Subcutaneous abdominal adipose tissue (tissue), 5 donors: ENCODE results near the gene DAAM1.

Experiments
- H3K27ac ChIP-seq: one replicate; pipeline ENCODE4 v1.7.0; 2013; ENCODE audit warnings: low read depth, mild to moderate bottlenecking, inconsistent platforms, low read length, moderate library complexity
- H3K27me3 ChIP-seq, 5 donors: one replicate each; pipeline ENCODE4 v1.7.0; 2013; ENCODE audit warnings: low read length in 5 of 5, inconsistent platforms in 1 of 5; ENCODE audit not compliant: control insufficient read depth in 5 of 5, insufficient read depth in 4 of 5
- H3K36me3 ChIP-seq, 5 donors: one replicate each; pipeline ENCODE4 v1.7.0; 2013; ENCODE audit warnings: low read length in 5 of 5; ENCODE audit not compliant: control insufficient read depth in 5 of 5, insufficient read depth in 5 of 5
- H3K4me1 ChIP-seq, 5 donors: one replicate each; pipeline ENCODE4 v1.7.0; 2013; ENCODE audit warnings: low read length in 5 of 5, mild to moderate bottlenecking in 3 of 5, moderate library complexity in 1 of 5; ENCODE audit not compliant: control insufficient read depth in 5 of 5, insufficient read depth in 5 of 5
- H3K4me3 ChIP-seq, 5 donors: one replicate each; pipeline ENCODE4 v1.7.0; 2013; ENCODE audit warnings: low read length in 5 of 5, low read depth in 1 of 5
- H3K9ac ChIP-seq, 5 donors: one replicate each; pipeline ENCODE4 v1.7.0; 2013; ENCODE audit warnings: low read length in 5 of 5, mild to moderate bottlenecking in 4 of 5, moderate library complexity in 3 of 5
- H3K9me3 ChIP-seq, 5 donors: one replicate each; pipeline ENCODE4 v1.7.0; 2013; ENCODE audit warnings: low read length in 5 of 5; ENCODE audit not compliant: control insufficient read depth in 5 of 5
- donor health status: healthy.
- donor health status: healthy.
- donor health status: healthy.
- donor health status: healthy.
- donor health status: healthy.

DAAM1 gene

DNA sequence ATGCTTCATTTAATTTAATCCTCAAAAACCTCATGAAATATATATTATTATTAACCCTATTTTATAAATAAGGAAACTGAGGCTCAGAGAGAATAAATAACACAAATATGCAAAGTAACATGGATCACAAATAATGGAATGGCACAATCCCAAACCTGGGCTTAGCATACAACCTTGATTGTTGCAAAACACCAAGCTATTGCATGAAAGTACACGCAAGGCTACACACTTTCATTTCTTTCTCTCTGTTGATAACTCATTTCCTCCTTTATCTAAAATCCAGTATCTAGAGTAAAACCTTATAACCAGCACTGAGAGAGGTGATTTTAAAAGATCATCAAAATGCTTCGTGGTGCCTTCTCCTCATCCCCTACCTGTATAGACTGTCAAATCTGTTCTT is 2.8 kb upstream of the DAAM1 start:
- no peaks in the 10 kb centered on the region for H3K27me3 ChIP-seq

DNA sequence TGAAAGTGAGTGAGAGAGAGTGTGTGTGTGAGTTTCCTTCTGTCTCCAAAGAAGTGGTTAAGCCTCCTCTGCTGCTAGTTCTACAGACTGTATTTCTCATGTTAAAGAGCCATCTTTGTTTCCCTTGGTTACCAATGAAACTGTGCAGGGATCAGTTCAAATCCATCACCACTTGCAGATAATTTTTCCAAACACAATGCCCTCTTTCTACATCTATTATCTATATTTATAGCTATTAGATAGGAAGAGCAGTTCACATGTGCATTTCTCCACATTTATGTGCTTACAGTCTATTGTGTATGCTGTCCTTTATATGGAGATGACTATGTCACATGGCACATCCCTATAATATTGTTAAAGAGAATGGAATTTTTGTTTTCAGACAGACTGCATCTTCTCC is 2.2 kb upstream of the DAAM1 start:
- Histone ChIP-seq H3K36me3 (no peaks in the 10 kb centered on the region), H3K27me3 (no peaks in the 10 kb centered on the region), H3K9me3 (no peaks in the 10 kb centered on the region), H3K9ac (no peak overlapping the region), H3K4me3 (no peak overlapping the region), H3K4me1 (peaks cover 7 to 31% (median 29%) of the 10 kb centered on the region in 5 donors), H3K27ac (no peak overlapping the region)

More for the DNA sequence above, 2.8 kb upstream of the DAAM1 start:
- Histone ChIP-seq H3K4me3 (no peak overlapping the region), H3K9me3 (no peaks in the 10 kb centered on the region), H3K36me3 (no peaks in the 10 kb centered on the region), H3K9ac (no peak overlapping the region), H3K4me1 (peaks cover 7 to 26% (median 23%) of the 10 kb centered on the region in 5 donors), H3K27ac (no peak overlapping the region)

DNA sequence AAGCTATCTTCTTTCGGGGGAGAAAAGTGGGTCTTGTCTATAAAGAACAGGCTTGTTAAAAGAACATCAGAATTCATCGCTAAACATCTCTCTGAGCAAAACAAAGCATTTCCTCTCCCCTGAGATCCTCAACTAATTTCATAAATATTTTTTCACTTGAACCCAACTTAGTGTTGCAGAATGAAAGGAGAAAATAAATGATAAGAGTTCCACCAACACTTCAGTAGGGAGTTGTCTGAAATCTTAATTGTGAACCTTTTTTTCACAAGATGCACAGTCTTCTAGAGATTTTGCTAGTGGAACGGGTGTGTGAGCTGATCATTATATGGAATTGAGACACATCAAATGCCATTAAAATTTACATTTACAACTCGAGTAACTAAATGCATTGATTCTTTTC is 1.3 kb upstream of the DAAM1 start:
- no peaks in the 10 kb centered on the region for H3K36me3 ChIP-seq
- no peak overlapping the region for H3K27ac ChIP-seq
- no peaks in the 10 kb centered on the region for H3K27me3 ChIP-seq
- peak overlapping the region in 2 of 5 donors; percentile 93 to 98 for H3K4me3 ChIP-seq
- H3K9me3 ChIP-seq = no peaks in the 10 kb centered on the region
- peak overlapping the region in 1 of 5 donors; percentile 30 for H3K9ac ChIP-seq
- peaks cover 7 to 39% (median 37%) of the 10 kb centered on the region in 5 donors for H3K4me1 ChIP-seq

DNA sequence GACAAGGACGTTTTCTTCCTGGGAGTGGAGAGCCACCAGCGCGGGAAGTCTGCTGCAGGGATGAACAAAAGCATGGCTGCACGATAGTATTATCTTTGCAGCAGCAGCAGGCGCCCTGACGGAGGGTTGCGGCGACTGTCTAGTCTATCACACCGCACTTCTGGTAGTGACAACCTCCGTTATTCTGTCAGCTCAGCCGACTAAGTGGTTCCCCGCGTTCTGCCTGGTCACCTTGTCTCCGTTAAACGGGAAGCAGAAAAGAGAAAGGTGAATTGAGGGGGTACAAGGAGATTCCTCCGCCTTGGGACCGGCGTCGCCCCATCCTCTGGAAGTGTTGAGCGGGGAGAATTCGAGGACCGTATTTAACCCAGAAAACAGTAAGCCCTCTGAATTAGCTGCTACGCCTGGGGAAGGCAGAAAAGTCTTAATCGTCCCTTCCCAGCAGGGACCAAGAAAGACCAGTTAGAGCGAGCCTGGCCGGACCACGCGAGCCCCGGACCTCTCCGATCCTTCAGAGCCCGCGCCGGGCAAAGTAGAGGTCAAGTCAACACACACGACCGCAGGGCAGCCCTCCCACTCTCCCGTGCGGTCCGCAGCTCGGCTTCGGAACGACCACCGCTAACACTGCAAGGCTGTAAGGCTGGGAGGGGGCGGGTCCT is 536 bp upstream of the DAAM1 start:
- Histone ChIP-seq H3K4me3 (peak overlapping the region; percentile 82 to 98 (median 93)), H3K4me1 (peaks cover 7 to 42% (median 39%) of the 10 kb centered on the region in 5 donors), H3K36me3 (no peaks in the 10 kb centered on the region), H3K27ac (peak overlapping the region; percentile 86), H3K9me3 (no peaks in the 10 kb centered on the region), H3K9ac (peak overlapping the region; percentile 30 to 92 (median 86)), H3K27me3 (no peaks in the 10 kb centered on the region)

DNA sequence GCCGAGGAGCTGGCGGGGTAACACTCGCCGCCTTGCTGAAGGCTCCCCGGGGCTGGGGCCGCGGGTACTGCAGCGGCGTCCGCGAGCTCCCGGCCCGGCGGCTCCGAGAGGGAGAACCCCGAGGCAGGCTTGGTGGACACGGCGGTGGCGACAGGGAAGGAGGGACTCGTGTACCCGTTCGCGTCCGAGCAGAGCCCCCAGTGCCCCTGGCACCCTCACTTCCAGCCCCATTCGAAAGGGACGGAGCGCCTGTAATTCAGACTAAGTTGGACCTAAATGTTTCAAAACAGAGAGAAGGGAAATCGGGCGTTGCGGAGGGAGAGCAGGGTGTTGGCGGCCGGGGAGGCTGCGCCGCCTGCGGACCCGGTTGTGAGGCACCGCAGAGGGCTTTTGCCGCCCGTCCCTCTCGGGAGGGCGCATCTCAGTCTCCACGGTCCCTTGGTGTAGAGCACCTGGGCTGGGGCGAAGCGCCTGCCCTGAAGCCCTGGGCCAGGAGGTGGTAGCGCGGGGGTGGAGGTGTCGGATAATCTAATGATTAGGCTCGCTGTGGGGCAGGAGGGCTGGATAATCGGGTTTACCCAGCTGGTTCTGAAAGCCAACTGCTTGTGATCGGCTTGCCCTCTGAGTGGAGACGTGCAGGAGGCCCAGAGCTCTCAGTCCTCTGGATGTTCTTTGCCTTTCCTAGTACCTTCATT is 771 bp downstream of the DAAM1 start:
- Histone ChIP-seq H3K36me3 (no peaks in the 10 kb centered on the region), H3K27me3 (no peaks in the 10 kb centered on the region), H3K9ac (peak overlapping the region; percentile 79 to 92 (median 88)), H3K9me3 (no peaks in the 10 kb centered on the region), H3K27ac (peak overlapping the region; percentile 89), H3K4me3 (peak overlapping the region; percentile 87 to 97 (median 93)), H3K4me1 (peaks cover 7 to 52% (median 39%) of the 10 kb centered on the region in 5 donors)

DNA sequence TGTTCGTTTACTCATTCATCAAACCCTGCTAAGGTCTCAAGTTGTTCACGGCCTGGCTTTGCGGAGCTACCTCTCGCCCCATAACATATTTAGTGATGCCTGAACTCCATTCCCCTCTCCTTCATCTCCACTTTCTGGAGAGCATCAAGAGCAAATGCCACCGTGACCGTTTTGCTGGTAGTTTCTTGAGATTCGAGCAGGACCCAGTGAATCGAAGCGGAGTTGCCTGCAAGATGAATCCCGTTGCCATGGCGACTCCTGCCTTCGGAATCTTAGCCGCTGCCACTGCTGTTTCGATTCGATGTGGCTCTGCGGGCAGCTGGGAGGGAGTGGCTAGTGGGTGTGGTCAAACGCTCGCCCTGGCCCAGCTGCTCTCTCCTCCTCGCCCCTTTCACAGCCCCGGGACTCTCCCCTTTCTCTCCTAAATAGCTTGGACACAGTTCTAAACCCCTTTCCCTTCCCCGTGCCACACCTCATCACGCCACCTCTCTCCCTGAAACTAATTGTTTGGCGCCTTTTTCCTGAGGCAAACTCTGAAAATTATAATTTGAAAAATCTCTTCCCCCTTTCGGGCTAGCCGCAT is 1.4 kb downstream of the DAAM1 start:
- H3K27me3 ChIP-seq = no peaks in the 10 kb centered on the region
- no peaks in the 10 kb centered on the region for H3K36me3 ChIP-seq
- peaks cover 7 to 59% (median 44%) of the 10 kb centered on the region in 5 donors for H3K4me1 ChIP-seq
- peak overlapping the region; percentile 79 to 92 (median 88) for H3K9ac ChIP-seq
- peak overlapping the region; percentile 89 for H3K27ac ChIP-seq
- H3K9me3 ChIP-seq = no peaks in the 10 kb centered on the region
- peak overlapping the region; percentile 87 to 97 (median 93) for H3K4me3 ChIP-seq

DNA sequence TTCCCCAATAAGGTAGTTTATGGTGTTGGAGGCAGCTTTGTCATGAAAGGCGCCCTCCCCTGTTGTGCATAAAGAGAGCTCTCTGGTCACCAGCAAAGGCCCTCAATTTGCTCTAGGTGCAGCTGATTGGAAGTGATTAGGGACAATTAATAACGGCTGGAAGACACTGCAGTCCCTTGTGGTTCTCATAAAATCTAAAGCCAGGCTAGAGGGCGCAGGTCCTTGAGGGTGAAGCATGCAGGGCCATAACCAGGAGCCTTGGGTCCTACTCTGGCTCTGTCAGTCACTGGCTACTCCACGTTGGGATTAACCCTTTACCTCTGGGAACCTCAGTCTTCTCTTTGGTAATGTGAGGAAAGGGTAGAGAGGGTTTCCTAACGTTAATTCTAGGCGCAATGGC is 1.9 kb downstream of the DAAM1 start:
- Histone ChIP-seq H3K27ac (peak overlapping the region; percentile 89), H3K4me3 (peak overlapping the region; percentile 87 to 97 (median 93)), H3K9me3 (no peaks in the 10 kb centered on the region), H3K9ac (peak overlapping the region in 4 of 5 donors; percentile 39 to 92 (median 61)), H3K27me3 (no peaks in the 10 kb centered on the region), H3K36me3 (no peaks in the 10 kb centered on the region), H3K4me1 (peaks cover 7 to 59% (median 44%) of the 10 kb centered on the region in 5 donors)

DNA sequence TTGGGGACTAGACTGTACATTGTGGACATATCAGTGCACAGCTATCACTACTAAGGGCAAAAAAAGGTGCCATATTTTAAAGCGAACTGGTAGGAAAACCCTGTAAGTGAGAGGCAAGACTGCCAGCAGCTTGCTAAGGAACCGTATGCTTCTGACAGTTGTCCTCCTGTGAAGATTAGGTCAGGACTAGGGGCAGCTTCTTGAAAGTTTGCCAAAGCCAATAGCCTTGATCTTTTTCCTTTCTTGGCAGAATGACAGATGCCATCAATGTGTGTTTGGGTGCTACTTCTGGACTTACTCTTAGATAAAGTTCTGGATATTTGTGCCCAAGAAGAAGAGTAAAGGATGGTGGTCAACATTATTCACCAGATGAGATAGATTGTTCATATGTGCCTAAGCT is 7.4 kb downstream of the DAAM1 start:
- Histone ChIP-seq H3K4me1 (peaks cover 0 to 65% (median 34%) of the 10 kb centered on the region in 5 donors), H3K27ac (peak overlapping the region; percentile 17), H3K9ac (no peak overlapping the region), H3K27me3 (no peaks in the 10 kb centered on the region), H3K36me3 (peaks cover 0 to 2% (median 0%) of the 10 kb centered on the region in 5 donors), H3K4me3 (no peak overlapping the region), H3K9me3 (no peaks in the 10 kb centered on the region)

DNA sequence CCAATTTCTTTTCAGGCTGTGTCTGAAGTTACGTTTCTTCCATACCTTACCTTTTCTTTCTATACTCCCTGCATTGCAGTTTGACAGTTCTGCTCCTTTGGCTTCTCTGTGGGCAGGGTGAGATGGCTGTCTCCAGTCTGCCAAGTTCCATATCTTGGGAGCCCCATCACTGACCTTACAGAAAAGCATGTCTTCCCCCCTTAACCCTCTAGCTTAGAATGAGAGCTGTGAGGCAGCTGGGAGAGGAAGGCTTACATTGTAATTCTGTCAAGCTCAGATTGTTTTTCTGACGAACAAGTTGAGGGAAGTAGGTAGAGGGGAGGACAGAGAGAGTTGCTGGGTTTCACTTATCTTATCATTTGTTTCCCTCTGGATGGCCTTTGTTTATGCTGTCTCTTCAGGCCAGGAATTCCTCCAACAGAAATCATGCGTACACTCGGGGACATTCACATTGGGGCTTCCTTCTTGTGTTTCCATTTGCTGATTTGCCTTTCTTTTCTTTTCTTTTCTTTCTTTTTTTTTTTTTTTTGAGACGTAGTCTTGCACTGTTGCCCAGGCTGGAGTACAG is 9.3 kb downstream of the DAAM1 start:
- Histone ChIP-seq H3K4me1 (peaks cover 0 to 51% (median 26%) of the 10 kb centered on the region in 5 donors), H3K27ac (no peak overlapping the region)

More for the DNA sequence above, 9.3 kb downstream of the DAAM1 start:
- Histone ChIP-seq H3K9ac (no peak overlapping the region), H3K9me3 (no peaks in the 10 kb centered on the region), H3K36me3 (peaks cover 0 to 2% (median 0%) of the 10 kb centered on the region in 5 donors), H3K27me3 (no peaks in the 10 kb centered on the region), H3K4me3 (no peak overlapping the region)
